ENCODE results near the gene DOCK3.

DNA sequence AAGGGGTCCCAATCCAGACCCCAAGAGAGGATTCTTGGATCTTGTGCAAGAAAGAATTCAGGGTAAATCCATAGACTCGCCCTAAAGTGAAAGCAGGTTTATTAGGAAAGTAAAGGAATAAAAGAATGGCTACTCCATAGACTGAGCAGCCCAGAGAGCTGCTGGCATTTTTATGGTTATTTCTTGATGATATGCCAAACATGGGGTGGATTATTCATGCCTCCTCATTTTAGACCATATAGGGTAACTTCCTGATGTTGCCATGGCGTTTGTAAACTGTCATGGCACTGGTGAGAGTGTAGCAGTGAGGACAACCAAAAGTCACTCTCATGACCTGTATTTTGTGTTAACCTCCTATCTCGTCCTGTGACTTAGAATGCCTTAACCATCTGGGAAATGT is 142.2 kb downstream of the DOCK3 start:
- no peak for TF ChIP-seq GATA2 (IDR thresholded peaks at IDR 0.05; ENCODE audit: insufficient read depth, insufficient read length, low read depth, low read length)
- TF ChIP-seq EZH2 (IDR thresholded peaks at IDR 0.05; ENCODE audit: borderline replicate concordance, low read depth, low read length, severe bottlenecking), result no peak

Data from endothelial cell of umbilical vein (primary cell).